ENCODE data around the gene CIT.

CIT gene

DNA sequence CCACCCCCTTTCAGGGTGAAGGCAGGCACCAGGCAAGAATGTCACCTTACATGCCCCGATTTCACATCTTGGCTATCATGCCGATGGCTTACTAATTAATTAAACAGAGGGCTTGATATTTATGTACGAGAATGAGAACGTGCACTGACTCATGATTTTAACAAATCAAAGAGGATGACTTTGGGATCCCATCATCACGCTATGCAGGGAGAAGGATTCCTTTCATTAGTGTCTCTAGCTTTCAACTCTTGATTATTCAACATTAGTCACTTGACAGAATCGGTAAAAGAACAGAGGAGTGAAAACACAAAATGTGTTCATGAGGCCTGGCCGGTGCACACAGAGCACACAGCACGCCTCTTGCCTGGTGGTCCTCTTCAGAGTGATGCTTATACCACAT lies 128.6 kb downstream of the CIT start:
- no peak for DNase-seq (ENCODE audit: extremely low read depth in 1 of 2, low read depth in 1 of 2)

DNA sequence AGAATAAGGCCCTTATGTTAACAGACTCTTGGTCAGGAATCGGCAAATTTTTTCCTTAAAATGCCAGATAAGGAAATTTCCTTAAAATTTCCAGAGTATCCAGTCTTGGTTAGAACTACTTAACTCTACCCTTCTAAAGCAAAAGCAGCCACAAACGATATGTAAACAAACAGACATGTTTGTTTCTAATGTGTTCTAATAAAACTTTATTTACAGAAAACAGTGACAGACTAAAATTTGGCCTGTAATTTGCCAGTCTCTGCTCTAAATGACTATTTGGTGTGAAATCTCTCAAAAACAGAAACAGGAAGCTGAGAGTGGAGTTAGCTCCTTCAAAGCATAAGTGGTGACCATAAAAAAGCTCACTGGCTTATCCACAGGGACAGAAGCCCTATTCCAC lies 131.0 kb downstream of the CIT start:
- no peak for DNase-seq (ENCODE audit: extremely low read depth in 1 of 2, low read depth in 1 of 2)

DNA sequence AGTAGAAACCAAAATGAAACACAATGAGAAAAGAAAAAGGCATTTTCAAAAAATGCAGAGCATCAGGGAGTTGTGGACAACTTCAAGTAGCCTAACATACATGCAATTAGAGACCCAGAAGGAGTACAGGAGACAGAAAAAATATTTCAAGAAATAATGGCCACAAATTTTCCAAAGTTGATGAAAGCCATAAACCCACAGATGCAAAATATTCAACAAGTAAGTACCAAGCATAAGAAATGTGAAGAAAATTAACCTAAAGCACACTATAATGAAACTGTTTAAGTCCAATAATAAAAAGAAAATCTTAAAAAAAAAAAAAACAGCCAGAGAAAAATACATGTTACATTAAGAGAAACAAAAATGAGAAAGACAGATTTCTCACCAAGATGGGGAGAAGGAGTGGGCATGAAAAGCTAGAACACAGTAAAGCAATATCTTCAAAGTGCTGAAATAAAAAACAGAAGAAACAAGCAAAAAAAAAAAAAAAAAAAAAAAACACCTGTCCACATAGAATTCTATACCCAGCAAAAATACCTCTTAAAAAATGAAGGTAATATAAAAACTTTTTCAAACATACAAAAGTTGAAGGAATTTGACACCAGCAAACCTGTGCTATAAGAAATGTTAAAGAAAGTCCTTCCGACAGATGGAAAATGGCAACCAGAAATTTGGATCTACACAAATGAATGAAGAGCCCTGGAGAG lies 132.1 kb downstream of the CIT start:
- no peak for DNase-seq (ENCODE audit: extremely low read depth in 1 of 2, low read depth in 1 of 2)

DNA sequence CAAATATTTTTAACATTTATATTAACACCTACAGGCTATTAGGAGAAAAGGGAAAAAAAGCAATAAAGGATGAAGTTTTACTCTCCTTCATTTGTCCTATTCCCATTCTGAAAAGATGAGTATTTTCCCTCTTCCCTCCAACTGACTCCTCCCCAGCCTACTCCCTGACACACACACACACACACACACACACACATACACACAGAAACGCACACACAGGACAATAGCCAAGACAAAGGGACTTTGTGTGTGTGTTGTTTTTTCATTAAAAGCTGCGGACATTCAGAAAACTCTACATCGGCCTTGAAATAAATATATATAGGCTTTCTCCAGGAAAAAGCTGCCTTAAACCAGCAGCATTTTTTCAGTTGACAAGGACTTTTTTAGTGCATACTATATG lies 134.4 kb downstream of the CIT start:
- no peak for DNase-seq (ENCODE audit: extremely low read depth in 1 of 2, low read depth in 1 of 2)

DNA sequence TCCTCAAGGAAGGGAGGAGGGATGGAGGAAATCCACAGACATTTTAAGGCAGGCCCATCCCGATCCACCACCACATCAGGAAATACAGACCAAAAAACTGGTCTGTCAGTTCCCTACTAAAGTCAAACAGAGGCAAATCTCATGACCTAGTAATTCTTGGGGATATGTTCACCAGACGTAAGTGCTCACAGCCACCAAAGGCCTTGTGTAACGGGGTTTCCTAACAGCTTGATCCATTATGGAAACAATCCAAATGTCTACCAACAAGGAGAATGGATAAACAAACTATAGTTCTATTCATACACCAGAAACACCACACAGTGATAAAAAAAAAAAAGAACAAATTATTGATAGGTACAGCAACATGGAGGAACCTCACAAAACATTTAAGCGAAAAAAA lies 136.3 kb downstream of the CIT start:
- no peak for DNase-seq (ENCODE audit: extremely low read depth in 1 of 2, low read depth in 1 of 2)

DNA sequence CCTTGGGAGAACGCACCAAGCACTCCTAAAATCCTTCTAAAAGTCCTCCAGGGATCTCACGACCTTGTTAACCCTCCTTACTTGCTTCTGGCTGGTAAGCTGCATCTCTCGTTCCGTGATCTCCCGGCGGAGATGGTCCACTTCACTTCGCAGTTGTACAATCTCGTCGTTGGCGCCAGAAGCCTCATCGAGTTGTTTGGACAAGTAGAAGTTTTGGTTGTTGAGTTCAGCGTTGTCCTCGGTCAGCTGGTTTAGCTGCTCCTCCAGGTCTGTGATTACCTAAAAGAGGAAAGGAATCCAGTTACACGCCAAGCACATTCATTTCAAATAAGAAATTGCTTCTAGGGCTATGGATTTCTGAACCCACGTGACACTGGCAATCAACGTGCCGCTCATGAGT lies 142.0 kb downstream of the CIT start:
- no peak for DNase-seq (ENCODE audit: extremely low read depth in 1 of 2, low read depth in 1 of 2)

DNA sequence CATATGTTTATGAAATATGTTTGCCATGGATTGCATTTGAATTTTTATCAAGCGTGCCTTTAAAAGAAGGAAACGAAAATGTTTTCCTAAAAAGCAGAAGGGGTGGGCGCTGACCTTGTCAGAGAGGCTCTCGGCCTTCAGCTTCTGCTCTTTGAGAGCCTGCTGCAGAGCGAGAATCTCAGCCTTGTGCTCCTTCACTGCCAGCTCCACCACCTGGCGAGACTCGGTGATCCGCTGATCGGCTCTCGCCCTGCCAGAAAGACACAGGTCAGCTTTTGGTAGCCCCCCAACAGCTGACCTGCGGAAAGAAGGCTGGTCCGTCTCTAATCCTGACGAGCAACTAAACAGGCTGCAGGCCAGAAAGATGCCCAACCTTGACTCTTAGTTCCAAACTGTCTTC lies 146.7 kb downstream of the CIT start:
- DNase-seq (ENCODE audit: extremely low read depth in 1 of 2, low read depth in 1 of 2), result no peak

DNA sequence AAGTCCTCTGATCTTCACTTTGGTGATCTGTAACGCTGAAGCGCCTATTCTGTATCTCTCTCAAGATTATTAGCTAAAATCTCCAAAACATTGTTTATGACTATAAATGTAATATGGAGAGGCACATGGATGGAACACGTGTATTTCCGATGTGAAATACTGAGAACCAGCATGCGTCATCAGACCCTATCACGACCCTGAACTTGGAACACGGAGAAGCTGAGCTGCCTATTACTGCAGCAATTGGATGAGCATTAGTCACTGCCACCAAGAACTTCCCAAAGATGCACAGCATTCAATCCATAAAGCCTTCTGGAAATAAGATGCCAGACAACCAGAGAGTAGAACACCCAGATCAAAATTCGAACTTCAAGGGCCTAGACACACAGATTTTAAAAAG lies 147.2 kb downstream of the CIT start:
- no peak for DNase-seq (ENCODE audit: extremely low read depth in 1 of 2, low read depth in 1 of 2)

DNA sequence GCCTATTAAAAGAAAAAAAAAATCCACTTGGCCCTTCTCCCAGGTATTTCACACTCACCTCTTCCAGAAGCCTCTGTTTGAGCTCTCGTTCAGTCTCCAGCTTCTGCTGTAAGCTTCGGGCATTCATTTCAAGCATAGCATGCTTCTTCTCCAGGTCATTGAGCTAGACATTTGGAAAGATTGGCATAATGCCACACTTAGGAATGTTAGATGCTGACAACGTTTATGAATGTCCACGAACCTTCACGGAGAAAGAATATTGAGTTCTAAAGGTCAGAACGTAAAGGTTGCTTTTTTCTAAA lies 148.7 kb downstream of the CIT start:
- no peak for DNase-seq (ENCODE audit: extremely low read depth in 1 of 2, low read depth in 1 of 2)

DNA sequence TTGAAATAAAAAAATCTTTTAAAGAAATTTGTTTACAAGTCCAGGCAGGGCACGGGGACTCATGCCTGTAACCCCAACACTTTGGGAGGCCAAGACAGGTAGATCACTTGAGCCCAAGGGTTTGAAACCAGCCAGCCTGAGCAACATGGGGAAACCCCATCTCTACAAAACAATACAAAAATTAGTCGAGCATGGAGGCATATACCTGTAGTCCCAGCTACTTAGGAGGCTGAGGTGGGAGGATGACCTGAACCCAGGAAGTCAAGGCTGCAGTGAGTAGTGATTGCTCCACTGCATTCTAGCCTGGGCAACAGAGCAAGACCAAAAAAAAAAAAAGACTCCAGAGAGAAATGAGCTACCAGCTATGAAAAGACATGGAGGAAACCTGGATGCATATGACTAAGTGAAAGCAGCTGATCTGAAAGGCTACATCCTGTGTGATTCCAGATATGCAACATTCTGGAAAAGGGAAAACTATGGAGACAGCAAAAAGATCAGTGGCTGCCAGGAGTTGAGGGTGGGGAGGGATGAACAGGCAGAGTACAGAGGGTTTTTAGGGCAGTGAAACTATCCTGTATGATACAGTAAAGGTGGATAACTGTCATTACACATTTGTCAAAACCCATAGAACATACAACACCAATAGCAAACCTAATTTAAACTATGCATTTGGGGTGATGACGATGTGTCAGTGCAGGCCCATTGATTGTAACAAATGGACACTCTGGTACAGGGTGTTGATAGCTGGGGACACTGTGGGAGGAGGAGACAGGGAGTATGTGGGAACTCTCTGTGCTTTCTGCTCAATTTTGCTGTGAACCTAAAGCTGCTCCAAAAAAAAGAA lies 149.3 kb downstream of the CIT start:
- DNase-seq (ENCODE audit: extremely low read depth in 1 of 2, low read depth in 1 of 2), result no peak

DNA sequence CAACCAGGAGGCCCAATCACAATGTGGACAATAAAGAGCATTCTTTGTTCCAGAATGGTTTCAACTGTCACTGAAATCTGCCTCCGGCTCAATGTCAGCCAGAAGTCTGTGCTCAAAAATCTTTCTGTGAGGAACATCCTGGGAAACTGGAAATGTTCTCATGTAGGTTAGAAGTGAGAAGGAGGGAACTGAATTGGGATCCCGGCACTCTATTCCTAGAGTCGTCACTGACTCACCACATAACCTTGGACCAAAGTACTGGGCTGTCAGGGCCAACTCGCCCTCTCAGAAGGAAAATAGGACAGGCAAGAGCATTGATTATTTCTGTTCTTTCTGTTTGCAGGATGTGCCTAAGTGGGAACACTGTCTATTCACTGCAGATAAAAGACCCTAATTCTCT lies 151.6 kb downstream of the CIT start:
- no peak for DNase-seq (ENCODE audit: extremely low read depth in 1 of 2, low read depth in 1 of 2)

DNA sequence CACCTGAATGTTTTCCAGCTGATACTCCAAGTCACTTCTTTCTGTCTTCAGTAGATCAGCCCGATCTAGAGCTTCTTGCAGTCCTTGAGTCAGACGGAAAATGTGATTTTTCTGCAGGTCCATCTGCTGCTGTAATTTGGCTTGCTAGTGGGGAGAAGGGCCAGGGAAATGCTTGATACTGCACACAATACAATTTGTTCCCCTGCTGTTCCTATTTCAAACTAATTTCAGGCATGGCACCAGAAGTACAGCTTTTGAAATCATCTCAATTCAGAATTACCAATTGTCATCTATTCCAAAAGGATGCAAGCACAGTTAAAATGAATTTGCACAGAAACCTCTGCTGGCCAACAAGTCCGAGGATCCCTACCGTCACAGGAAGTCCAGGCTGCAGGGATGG lies 155.8 kb downstream of the CIT start:
- no peak for DNase-seq (ENCODE audit: extremely low read depth in 1 of 2, low read depth in 1 of 2)

DNA sequence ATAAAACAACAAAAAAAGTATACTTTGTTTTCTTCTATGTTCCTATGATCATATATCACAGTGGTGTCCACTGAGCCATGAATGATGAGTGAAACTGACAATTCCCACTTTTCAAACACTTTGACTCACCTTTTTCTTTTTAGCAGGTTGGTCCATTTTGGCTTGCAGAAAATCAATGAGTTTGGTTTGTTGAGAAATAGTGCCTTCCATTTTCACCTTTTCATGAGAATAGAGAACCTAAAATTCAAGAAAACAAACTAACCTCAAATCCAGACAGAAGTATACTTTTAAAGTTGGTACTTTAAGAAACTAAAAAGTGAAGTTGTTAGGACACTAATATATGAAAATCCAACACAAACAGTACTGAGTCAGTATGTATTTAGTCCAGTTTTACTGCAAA lies 156.8 kb downstream of the CIT start:
- no peak for DNase-seq (ENCODE audit: extremely low read depth in 1 of 2, low read depth in 1 of 2)

DNA sequence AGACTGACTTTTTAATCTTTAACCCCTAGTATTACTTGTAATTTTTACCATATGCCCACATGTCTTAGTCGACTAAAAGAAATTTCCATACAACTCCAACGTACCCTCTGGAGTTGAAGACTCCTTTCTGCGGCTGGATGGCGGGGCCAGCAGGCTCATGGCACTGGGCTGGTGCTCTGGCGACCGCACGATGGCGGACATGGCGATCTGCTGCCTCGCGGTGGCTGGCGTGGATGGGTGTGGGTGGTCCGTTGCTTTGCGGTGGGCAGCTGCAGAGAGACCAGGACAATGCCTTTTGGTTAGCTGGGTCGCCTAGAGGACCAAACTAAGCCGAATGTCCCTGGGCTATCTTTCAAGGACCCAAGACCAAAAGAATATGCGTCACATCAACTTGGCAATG lies 159.0 kb downstream of the CIT start:
- DNase-seq (ENCODE audit: extremely low read depth in 1 of 2, low read depth in 1 of 2), result no peak

DNA sequence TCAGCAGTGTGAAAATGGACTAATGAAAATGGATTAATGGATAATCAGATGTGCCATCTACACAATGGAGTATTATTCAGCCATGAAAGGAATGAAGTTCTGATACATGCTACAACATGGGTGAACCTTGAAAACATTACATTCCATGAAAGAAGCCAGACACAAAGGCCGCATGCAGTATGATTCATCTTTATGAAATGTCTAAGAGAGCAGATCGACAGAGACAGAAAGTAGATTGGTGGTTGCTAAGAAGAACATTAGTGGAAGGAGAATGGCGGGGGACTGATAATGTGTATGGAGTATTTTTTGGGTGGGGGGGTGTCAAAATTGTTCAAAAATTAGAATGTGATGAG lies 161.9 kb downstream of the CIT start:
- DNase-seq (ENCODE audit: extremely low read depth in 1 of 2, low read depth in 1 of 2), result no peak

DNA sequence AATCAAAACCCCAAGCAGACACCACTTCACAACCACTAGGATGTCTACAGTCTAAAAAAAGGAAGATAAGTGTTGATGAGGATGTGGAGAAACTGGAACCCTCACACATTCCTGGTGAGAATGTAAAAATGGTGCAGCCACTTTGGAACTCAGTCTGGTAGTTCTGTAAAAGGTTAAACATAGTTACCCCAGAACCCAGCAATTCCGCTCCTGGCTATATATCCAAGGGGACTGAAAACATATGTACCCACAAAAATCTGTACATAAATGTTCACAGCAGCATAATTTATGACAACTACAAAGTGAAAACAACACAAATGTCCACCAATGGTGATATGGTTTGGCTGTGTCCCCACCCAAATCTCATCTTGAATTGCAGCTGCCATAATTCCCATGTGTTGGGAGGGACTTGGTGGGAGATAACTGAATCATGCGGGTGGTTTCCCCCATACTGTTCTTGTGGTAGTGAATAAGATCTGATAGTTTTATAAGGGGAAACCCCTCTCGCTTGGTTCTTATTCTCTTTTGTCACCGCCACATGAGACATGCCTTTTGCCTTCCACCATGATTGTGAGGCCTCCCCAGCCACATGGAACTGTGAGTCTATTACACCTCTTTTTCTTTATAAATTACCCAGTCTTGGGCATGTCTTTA lies 162.4 kb downstream of the CIT start:
- no peak for DNase-seq (ENCODE audit: extremely low read depth in 1 of 2, low read depth in 1 of 2)

DNA sequence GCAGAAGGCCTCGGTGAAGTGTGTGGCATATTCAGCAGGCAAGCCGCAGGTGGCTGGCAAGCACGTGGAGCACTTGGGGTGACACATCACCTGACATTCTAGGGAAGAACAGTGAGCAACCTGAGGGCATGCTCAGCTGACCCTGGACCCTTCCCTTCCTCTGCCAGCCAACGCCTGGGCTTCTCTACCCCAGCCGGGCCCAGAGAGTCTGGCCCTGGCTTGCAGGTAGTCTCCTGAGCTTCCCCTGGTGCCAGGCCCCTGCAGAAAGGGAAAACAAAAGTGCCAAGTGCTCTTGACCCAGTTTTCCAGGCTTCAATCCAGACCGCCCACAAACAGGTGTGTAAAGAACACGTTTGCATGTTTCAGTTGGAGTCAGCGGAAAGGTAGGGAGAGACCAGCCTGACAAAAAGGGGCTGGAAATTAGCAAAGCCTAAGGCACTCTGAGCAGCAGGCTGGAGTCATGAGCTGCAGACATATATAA lies 163.5 kb downstream of the CIT start:
- DNase-seq (ENCODE audit: extremely low read depth in 1 of 2, low read depth in 1 of 2), result no peak

DNA sequence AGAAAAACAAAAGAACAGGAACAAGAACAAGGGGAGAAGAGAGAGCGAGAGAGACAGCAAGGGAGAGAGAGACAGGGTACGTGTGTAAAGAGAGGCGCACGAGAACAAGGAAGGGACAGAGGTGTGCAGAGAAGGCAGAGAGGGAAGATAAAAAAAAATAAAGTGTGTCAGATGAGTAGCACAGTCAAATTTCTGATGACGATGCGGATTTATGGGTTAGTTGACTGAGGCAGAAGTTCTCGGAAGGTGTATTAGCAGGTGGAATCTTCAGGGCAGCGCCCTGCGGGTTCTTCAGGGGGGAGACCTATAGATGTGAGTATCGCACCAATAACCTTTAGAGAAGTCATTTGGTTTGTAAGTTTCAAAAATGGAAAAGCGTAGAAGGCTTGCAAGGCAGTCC lies 164.4 kb downstream of the CIT start:
- no peak for DNase-seq (ENCODE audit: extremely low read depth in 1 of 2, low read depth in 1 of 2)

DNA sequence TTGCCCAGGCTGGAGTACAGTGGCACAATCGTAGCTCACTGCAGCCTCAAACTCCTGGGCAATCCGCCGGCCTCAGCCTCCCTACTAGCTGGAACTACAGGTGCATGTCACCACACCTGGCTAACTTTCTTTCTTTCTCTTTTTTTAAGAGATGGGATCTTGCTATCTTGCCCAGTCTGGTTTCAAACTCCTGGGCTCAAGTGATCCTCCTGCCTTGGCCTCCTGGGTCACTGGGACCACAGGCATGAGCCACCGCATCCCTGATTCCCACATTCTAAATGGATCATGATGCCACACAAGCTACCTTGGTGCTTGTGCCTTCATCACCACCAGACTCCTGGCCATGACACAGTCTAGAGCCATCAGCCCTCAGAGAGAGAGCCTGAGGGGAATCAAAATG lies 165.4 kb downstream of the CIT start:
- DNase-seq (ENCODE audit: extremely low read depth in 1 of 2, low read depth in 1 of 2), result no peak

DNA sequence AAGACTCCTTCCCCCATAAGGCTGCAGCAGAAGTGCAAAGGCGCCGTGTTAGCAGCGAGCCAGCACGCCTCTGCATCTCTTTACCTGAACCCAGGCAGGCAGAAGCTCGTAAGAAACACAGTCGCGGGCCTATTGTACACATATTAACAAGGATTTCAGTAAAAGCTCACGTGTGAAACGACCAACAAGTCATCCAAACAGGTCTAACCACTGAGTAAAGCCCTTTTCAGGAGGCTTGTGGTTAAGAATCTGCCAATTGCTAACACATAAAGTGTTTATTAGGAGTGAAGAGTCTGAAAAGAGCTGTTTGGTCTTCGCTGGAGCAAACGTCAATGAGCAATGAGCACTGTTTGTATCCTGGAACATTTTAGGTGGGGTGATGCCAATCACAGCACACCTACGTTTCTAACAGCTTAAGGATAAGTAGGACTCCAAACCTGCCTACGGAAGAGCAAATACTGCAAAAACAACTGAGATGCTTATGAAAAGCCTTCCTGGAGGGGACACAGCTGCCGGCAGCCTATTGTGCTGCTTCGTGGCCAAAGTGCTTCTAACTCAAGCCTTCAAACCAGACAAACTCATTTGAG lies 166.1 kb downstream of the CIT start:
- no peak for DNase-seq (ENCODE audit: extremely low read depth in 1 of 2, low read depth in 1 of 2)

DNA sequence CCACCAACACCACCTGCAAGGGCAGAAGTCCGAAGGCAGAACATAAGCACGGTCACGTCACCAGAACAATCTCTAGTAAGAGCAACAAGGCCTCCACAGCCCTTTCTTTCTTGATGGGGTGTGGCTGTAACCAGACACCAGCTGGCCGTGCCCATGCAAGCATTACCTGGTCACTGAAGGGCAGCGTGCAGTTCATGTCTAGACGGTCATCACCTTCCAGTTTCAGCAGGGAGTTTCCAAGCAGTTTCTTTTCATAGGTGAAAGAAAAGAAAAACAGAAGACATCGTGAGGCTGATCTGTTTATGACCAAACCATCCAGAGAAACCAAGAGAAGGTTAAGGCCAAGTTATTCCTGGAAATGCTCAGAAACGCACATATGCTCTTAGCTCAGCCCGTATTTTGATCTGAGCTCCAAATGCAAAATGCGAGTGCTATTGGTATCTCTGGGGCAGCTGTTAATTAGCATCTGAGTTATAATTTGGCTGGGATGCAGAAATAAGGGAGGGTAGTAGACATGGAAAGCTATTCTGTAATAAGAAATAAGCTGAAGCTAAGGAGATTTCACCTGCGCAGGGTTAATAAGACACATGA lies 166.7 kb downstream of the CIT start:
- no peak for DNase-seq (ENCODE audit: extremely low read depth in 1 of 2, low read depth in 1 of 2)

Measured in activated CD8-positive, alpha-beta memory T cell treated with anti-CD3 and anti-CD28 coated beads for 1 hour (primary cell).